ENCODE data around the gene CEACAM5. TPM values are rescaled to one million over a fixed set of nuclear protein-coding genes. Genes with fewer than 3 reads are reported as not detected.
"Not testable (repeated sequence)": the region's sequence is repeated elsewhere in the genome, so short reads cannot be mapped to it uniquely, and the experiment has no call there.

Gene CEACAM5
- total RNA-seq, 1 donor from 2014 or later, result not detected

DNA sequence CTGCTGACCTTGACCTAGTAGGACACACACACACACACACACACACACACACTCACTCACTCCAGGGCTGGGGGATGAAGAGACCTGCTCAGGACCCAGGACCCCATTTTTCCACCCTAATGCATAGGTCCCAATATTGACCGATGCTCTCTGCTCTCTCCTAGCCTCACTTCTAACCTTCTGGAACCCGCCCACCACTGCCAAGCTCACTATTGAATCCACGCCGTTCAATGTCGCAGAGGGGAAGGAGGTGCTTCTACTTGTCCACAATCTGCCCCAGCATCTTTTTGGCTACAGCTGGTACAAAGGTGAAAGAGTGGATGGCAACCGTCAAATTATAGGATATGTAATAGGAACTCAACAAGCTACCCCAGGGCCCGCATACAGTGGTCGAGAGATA is 1.1 kb downstream of the CEACAM5 start:
- not testable (repeated sequence) for H3K27ac ChIP-seq (ENCODE audit: low read depth, low read length); H3K4me1 ChIP-seq (ENCODE audit: control insufficient read depth in 3 of 3, insufficient read depth in 3 of 3, low read length in 3 of 3); H3K9me3 ChIP-seq (ENCODE audit: control insufficient read depth in 3 of 3, low read length in 3 of 3); H3K36me3 ChIP-seq (ENCODE audit: control insufficient read depth in 3 of 3, insufficient read depth in 3 of 3, low read length in 3 of 3); H3K9ac ChIP-seq (ENCODE audit: low read depth in 1 of 3, low read length in 3 of 3); H3K4me3 ChIP-seq (ENCODE audit: low read length in 3 of 3)
- peaks cover 19 to 45% (median 38%) of the 10 kb centered on the region in 3 donors for H3K27me3 ChIP-seq (ENCODE audit: control insufficient read depth in 3 of 3, insufficient read depth in 3 of 3, low read length in 3 of 3)

DNA sequence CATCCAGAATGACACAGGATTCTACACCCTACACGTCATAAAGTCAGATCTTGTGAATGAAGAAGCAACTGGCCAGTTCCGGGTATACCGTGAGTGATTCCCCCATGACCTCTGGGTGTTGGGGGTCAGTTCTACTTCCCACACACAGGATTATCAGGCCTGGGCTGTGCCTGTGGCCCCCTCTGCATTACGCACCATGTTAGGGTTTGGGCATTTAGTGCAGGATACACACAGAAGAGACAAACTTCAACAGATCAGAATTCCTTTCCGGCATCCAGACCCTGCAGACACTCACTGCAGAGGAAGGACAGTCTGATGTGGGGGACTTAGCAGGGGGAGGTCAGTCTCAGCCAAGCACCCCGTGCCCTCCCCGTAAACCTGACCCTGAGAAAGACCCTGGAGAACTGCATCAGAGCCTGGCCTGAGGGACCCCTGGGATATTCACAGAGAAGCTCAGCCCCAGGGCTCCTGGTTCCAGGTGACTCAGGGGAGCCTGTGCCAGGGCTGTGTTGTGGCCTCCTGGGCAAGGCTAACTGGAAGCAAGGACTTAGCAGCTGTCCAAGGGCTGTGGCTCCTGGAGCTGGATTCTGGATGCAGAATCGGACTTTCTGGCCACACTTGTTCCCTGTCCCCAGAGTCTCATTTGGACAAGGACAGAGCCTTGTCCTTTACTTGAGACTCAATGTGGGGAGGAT is 1.7 kb downstream of the CEACAM5 start:
- H3K27me3 ChIP-seq (ENCODE audit: control insufficient read depth in 3 of 3, insufficient read depth in 3 of 3, low read length in 3 of 3), result peaks cover 19 to 45% (median 36%) of the 10 kb centered on the region in 3 donors
- peaks cover 0 to 2% (median 0%) of the 10 kb centered on the region in 3 donors for H3K9me3 ChIP-seq (ENCODE audit: control insufficient read depth in 3 of 3, low read length in 3 of 3)
- H3K27ac ChIP-seq (ENCODE audit: low read depth, low read length), result no peak overlapping the region
- H3K4me1 ChIP-seq (ENCODE audit: control insufficient read depth in 3 of 3, insufficient read depth in 3 of 3, low read length in 3 of 3), result no peaks in the 10 kb centered on the region
- H3K4me3 ChIP-seq (ENCODE audit: low read length in 3 of 3), result no peak overlapping the region
- no peaks in the 10 kb centered on the region for H3K36me3 ChIP-seq (ENCODE audit: control insufficient read depth in 3 of 3, insufficient read depth in 3 of 3, low read length in 3 of 3)
- H3K9ac ChIP-seq (ENCODE audit: low read depth in 1 of 3, low read length in 3 of 3), result no peak overlapping the region

DNA sequence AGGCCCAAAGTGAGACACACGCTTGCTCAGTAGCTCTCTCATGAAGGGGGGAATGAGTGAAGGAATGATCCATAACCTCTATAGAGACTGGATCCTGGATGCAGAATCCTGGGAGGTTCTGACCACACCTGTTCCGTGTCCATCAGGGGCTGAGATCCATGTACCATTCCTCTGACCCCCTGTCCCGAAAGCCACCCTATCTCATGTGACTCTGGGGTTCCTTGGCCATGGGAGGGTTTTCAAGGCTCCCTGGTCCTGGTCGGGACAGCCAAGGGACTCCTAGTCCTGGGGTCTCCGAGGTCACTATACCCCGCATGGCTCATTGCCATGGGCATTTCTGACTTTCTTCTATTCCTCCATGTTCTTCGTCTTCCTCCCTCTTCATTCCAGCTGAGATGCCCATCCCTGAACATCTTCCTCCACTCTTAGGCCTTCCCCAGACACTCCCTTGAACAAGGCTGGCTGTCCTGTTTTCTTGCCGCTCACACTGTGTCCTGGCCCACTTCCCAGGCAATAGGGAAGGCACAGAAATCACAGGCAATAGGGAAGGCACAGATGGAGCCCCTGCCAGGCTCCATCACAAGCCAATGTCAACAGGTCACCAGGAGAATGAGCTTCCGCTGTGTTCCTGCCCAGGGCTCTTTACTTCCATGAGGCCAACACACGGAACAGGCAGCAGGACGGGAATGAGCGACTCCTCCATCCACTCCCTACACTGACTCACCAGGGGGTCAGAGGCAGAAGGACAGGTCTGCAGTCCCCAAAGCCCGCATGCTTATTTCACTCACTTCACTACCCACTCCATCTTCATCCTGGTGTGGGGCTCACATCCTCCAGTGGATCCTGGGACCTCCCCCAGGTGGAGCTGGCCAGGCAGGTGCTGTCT is 3.2 kb downstream of the CEACAM5 start:
- H3K4me3 ChIP-seq (ENCODE audit: low read length in 3 of 3), result no peak overlapping the region
- no peak overlapping the region for H3K9ac ChIP-seq (ENCODE audit: low read depth in 1 of 3, low read length in 3 of 3)
- H3K4me1 ChIP-seq (ENCODE audit: control insufficient read depth in 3 of 3, insufficient read depth in 3 of 3, low read length in 3 of 3), result no peaks in the 10 kb centered on the region
- H3K36me3 ChIP-seq (ENCODE audit: control insufficient read depth in 3 of 3, insufficient read depth in 3 of 3, low read length in 3 of 3), result no peaks in the 10 kb centered on the region
- H3K27ac ChIP-seq (ENCODE audit: low read depth, low read length), result no peak overlapping the region
- H3K9me3 ChIP-seq (ENCODE audit: control insufficient read depth in 3 of 3, low read length in 3 of 3), result no peaks in the 10 kb centered on the region
- peaks cover 14 to 36% (median 29%) of the 10 kb centered on the region in 3 donors for H3K27me3 ChIP-seq (ENCODE audit: control insufficient read depth in 3 of 3, insufficient read depth in 3 of 3, low read length in 3 of 3)

DNA sequence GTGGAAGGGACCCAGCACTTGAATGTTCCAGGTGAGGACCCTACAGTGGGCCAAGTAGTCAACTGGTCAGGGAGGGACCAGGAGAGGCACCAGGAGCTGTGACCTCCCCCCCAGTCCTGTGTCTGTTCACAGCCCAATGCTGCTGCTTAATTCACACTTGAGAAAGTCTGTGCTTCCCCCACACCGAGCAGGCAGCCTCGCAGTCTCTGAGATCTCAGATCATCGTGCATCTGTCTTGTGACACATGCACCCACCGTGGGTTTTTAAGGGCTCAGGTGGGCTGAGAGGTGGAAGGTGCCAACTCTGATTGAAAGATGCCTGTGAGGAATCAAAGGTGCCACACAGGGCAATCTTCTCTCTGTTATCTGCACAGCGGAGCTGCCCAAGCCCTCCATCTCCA is 6.2 kb downstream of the CEACAM5 start:
- Histone ChIP-seq H3K4me3 (ENCODE audit: low read length in 3 of 3) (no peak overlapping the region), H3K36me3 (ENCODE audit: control insufficient read depth in 3 of 3, insufficient read depth in 3 of 3, low read length in 3 of 3) (no peaks in the 10 kb centered on the region), H3K4me1 (ENCODE audit: control insufficient read depth in 3 of 3, insufficient read depth in 3 of 3, low read length in 3 of 3) (no peaks in the 10 kb centered on the region), H3K9me3 (ENCODE audit: control insufficient read depth in 3 of 3, low read length in 3 of 3) (no peaks in the 10 kb centered on the region), H3K27ac (ENCODE audit: low read depth, low read length) (no peak overlapping the region), H3K27me3 (ENCODE audit: control insufficient read depth in 3 of 3, insufficient read depth in 3 of 3, low read length in 3 of 3) (peaks cover 0 to 24% (median 11%) of the 10 kb centered on the region in 3 donors), H3K9ac (ENCODE audit: low read depth in 1 of 3, low read length in 3 of 3) (no peak overlapping the region)

DNA sequence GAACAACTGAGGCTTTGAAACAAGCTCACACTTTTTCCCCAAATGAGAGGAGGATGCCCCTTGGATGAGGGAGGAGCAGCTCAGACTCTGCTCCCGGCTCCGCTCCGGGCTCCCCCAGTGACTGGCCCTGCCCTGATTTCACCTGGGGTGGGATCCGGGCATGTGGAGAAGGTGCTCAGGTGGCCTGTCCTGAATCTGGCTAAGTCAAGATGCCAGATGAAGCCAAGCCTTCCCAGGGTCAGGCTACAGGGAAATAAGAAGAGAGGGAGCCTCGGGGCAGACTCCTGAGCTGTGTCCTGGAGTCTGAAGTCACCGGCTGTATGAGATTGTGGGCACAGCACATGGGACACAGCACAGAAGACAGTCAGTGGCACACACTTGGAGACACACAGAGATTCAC is 10.3 kb downstream of the CEACAM5 start:
- no peaks in the 10 kb centered on the region for H3K36me3 ChIP-seq (ENCODE audit: control insufficient read depth in 3 of 3, insufficient read depth in 3 of 3, low read length in 3 of 3)
- H3K4me1 ChIP-seq (ENCODE audit: control insufficient read depth in 3 of 3, insufficient read depth in 3 of 3, low read length in 3 of 3), result no peaks in the 10 kb centered on the region
- H3K27me3 ChIP-seq (ENCODE audit: control insufficient read depth in 3 of 3, insufficient read depth in 3 of 3, low read length in 3 of 3), result peaks cover 0 to 26% (median 5%) of the 10 kb centered on the region in 3 donors
- H3K27ac ChIP-seq (ENCODE audit: low read depth, low read length), result no peak overlapping the region
- no peaks in the 10 kb centered on the region for H3K9me3 ChIP-seq (ENCODE audit: control insufficient read depth in 3 of 3, low read length in 3 of 3)
- no peak overlapping the region for H3K4me3 ChIP-seq (ENCODE audit: low read length in 3 of 3)
- no peak overlapping the region for H3K9ac ChIP-seq (ENCODE audit: low read depth in 1 of 3, low read length in 3 of 3)

DNA sequence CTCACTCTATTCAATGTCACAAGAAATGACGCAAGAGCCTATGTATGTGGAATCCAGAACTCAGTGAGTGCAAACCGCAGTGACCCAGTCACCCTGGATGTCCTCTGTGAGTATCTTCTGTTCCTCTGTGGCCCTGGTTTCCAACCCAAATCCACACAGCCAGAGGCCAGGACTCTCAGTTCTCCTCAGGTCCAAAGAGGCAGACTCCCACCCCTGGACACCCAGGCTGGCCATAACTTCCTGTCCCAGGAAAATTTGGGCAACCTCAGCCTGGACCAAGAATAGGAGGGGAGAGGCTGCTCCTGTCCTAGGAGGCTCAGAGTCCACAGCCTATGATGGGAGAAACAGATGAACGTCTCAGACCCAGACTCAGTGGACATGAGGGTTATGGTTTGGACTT is 11.7 kb downstream of the CEACAM5 start:
- Histone ChIP-seq H3K4me1 (ENCODE audit: control insufficient read depth in 3 of 3, insufficient read depth in 3 of 3, low read length in 3 of 3) (no peaks in the 10 kb centered on the region), H3K9ac (ENCODE audit: low read depth in 1 of 3, low read length in 3 of 3) (no peak overlapping the region), H3K27ac (ENCODE audit: low read depth, low read length) (no peak overlapping the region), H3K9me3 (ENCODE audit: control insufficient read depth in 3 of 3, low read length in 3 of 3) (no peaks in the 10 kb centered on the region), H3K27me3 (ENCODE audit: control insufficient read depth in 3 of 3, insufficient read depth in 3 of 3, low read length in 3 of 3) (peaks cover 0 to 25% (median 5%) of the 10 kb centered on the region in 3 donors), H3K4me3 (ENCODE audit: low read length in 3 of 3) (no peak overlapping the region), H3K36me3 (ENCODE audit: control insufficient read depth in 3 of 3, insufficient read depth in 3 of 3, low read length in 3 of 3) (no peaks in the 10 kb centered on the region)

DNA sequence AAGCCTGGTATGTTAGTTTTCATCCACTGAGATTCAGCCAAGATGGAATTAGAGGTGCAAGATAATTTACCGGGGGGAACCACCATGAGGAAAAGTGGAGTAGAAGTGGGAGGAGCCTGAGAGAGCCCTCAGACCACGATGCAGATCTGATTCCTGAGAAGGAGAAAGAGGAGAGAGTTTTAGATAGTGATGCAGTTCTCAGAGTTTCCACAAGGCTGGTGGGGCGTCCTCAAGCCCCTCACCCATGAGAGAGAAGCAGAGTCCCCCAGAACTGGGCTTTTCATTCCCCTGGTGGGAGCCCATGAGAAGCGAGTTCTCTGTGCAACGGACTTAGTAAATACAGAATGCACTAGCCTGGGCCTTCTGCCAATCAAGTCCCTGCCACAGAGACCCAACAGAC is 18.1 kb downstream of the CEACAM5 start:
- peaks cover 4 to 19% (median 7%) of the 10 kb centered on the region in 3 donors for H3K27me3 ChIP-seq (ENCODE audit: control insufficient read depth in 3 of 3, insufficient read depth in 3 of 3, low read length in 3 of 3)
- H3K9me3 ChIP-seq (ENCODE audit: control insufficient read depth in 3 of 3, low read length in 3 of 3), result no peaks in the 10 kb centered on the region
- H3K36me3 ChIP-seq (ENCODE audit: control insufficient read depth in 3 of 3, insufficient read depth in 3 of 3, low read length in 3 of 3), result no peaks in the 10 kb centered on the region
- H3K9ac ChIP-seq (ENCODE audit: low read depth in 1 of 3, low read length in 3 of 3), result no peak overlapping the region
- H3K27ac ChIP-seq (ENCODE audit: low read depth, low read length), result no peak overlapping the region
- H3K4me3 ChIP-seq (ENCODE audit: low read length in 3 of 3), result no peak overlapping the region
- no peaks in the 10 kb centered on the region for H3K4me1 ChIP-seq (ENCODE audit: control insufficient read depth in 3 of 3, insufficient read depth in 3 of 3, low read length in 3 of 3)

DNA sequence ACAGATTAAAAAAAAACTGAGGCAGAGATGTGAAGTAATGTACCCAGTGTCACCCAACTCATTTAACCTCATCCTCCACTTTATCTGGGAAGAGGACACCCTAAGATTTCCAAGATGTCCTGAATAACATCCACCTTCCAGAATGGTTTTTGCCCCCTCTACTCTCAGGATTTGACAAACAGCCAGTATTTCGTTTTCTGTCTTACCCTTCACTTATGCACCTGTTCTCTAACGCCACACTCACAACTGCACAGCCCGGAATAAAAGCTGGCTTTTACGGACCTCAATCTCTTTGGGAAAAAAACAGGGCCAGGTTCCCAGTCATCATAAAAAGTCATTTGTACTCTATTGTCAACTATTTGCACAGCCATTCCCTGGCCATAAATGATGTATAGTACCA is 25.7 kb downstream of the CEACAM5 start:
- Histone ChIP-seq H3K4me1 (ENCODE audit: control insufficient read depth in 3 of 3, insufficient read depth in 3 of 3, low read length in 3 of 3) (no peaks in the 10 kb centered on the region), H3K27ac (ENCODE audit: low read depth, low read length) (no peak overlapping the region), H3K36me3 (ENCODE audit: control insufficient read depth in 3 of 3, insufficient read depth in 3 of 3, low read length in 3 of 3) (no peaks in the 10 kb centered on the region), H3K9ac (ENCODE audit: low read depth in 1 of 3, low read length in 3 of 3) (no peak overlapping the region), H3K27me3 (ENCODE audit: control insufficient read depth in 3 of 3, insufficient read depth in 3 of 3, low read length in 3 of 3) (peaks cover 0 to 5% (median 0%) of the 10 kb centered on the region in 3 donors), H3K4me3 (ENCODE audit: low read length in 3 of 3) (no peak overlapping the region), H3K9me3 (ENCODE audit: control insufficient read depth in 3 of 3, low read length in 3 of 3) (no peaks in the 10 kb centered on the region)

DNA sequence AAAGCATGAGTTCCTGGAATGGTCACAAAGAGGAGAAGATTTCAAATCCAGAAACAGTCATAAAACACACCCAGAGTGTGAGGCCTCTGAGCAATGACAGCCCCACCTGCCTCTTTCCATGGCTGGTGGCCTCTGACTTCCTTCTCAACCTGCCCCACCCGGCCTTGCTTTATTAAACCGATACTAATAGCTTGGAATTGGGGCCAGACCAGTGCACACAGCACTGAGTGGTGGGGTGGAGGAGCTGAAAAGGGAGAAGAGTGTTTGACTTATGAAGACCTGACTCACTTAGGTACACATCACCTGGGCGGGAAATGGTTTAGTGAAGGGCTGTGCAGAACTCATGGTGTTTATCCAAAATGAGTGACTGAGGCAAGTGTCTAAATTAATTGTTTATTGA is 26.2 kb downstream of the CEACAM5 start:
- Histone ChIP-seq H3K9ac (ENCODE audit: low read depth in 1 of 3, low read length in 3 of 3) (no peak overlapping the region), H3K9me3 (ENCODE audit: control insufficient read depth in 3 of 3, low read length in 3 of 3) (no peaks in the 10 kb centered on the region), H3K4me3 (ENCODE audit: low read length in 3 of 3) (no peak overlapping the region), H3K4me1 (ENCODE audit: control insufficient read depth in 3 of 3, insufficient read depth in 3 of 3, low read length in 3 of 3) (no peaks in the 10 kb centered on the region), H3K36me3 (ENCODE audit: control insufficient read depth in 3 of 3, insufficient read depth in 3 of 3, low read length in 3 of 3) (no peaks in the 10 kb centered on the region), H3K27me3 (ENCODE audit: control insufficient read depth in 3 of 3, insufficient read depth in 3 of 3, low read length in 3 of 3) (peaks cover 0 to 5% (median 0%) of the 10 kb centered on the region in 3 donors), H3K27ac (ENCODE audit: low read depth, low read length) (no peak overlapping the region)

DNA sequence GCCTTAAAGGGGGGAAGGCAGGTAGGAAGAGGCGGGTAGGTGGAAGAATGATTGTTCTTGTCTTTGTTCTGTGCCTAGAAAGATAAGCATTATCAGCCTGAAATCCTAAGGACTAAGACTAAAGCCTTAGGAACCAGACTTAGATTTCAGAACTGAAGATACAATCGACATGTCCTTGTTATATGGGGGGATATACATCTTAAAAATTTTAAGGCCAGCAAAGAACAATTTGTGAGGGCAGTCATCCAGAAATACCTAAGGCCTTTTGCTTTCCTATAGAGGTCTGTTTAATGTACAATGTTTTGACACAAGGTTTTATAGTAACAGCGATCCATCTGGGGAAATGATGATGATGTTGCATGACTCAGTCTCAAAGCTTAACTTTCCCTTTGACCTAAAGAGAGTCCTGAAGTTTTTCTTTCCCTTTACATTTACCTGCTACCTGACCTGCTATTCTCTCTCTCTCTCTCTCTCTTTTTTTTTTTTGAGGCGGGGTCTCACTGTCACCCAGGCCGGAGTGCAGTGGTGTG is 26.7 kb downstream of the CEACAM5 start:
- no peaks in the 10 kb centered on the region for H3K4me1 ChIP-seq (ENCODE audit: control insufficient read depth in 3 of 3, insufficient read depth in 3 of 3, low read length in 3 of 3)
- H3K9me3 ChIP-seq (ENCODE audit: control insufficient read depth in 3 of 3, low read length in 3 of 3), result no peaks in the 10 kb centered on the region
- no peak overlapping the region for H3K9ac ChIP-seq (ENCODE audit: low read depth in 1 of 3, low read length in 3 of 3)
- no peak overlapping the region for H3K4me3 ChIP-seq (ENCODE audit: low read length in 3 of 3)
- no peak overlapping the region for H3K27ac ChIP-seq (ENCODE audit: low read depth, low read length)
- H3K36me3 ChIP-seq (ENCODE audit: control insufficient read depth in 3 of 3, insufficient read depth in 3 of 3, low read length in 3 of 3), result no peaks in the 10 kb centered on the region
- H3K27me3 ChIP-seq (ENCODE audit: control insufficient read depth in 3 of 3, insufficient read depth in 3 of 3, low read length in 3 of 3), result peaks cover 0 to 5% (median 0%) of the 10 kb centered on the region in 3 donors

All from skeletal muscle tissue (tissue), 4 donors.